Measurements from ENCODE around the gene ZNF511. TPM values are rescaled to one million over a fixed set of nuclear protein-coding genes. Genes with fewer than 3 reads are reported as not detected.

Gene ZNF511
- total RNA-seq, 1 experiment from 2014 or later, result 89.4 TPM

DNA sequence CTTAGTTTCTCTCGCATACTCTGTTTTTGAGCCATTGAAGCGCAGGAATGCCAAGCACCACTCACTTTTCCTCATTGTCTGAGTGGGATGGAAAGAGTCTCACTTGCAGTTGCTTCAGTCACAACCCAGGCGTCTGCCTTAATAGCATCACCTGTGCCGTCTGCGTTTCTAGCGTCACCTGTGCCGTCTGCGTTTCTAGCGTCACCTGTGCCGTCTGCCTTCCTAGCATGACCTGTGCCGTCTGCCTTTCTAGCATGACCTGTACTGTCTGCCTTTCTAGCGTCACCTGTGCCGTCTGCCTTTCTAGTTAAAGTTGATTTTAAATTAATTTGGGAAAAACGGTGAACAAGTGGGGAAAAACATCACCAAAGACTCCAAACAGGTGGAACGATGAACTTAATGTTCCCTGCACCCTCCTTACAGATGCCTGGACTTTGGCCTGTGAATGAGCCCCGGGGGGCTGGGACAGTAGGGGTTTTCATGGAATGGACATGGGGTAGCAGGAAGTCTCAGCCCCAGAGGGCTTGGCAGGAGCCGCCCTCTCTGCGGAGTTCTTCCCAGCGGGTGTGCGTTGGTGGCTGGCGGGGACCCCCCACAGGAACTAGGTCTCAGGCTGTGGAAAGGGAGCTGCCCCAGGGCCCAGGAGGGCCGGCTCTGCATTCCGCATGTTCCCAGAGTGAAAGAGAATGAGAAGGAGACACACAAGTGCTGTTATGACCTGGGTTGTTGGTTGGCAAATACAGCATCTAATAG, 3.5 kb downstream of the ZNF511 start:
- H2BK20ac ChIP-seq (ENCODE audit: low read depth, low read length, poor library complexity, severe bottlenecking), result no peak overlapping the region
- H4K5ac ChIP-seq (ENCODE audit: insufficient read length, low read depth, low read length), result no peak overlapping the region
- no peak overlapping the region for H3T11ph ChIP-seq (ENCODE audit: low read length)
- no peak overlapping the region for H3K4ac ChIP-seq (ENCODE audit: low read depth, low read length)
- H3K27me3 ChIP-seq (ENCODE audit: insufficient read depth, low read length), result no peaks in the 10 kb centered on the region
- no peak overlapping the region for H3K56ac ChIP-seq (ENCODE audit: insufficient read length, low read depth, low read length)
- no peaks in the 10 kb centered on the region for H4K20me1 ChIP-seq (ENCODE audit: control insufficient read depth, insufficient read depth, insufficient read length)
- no peak overlapping the region for H3K4me2 ChIP-seq (ENCODE audit: insufficient read depth, insufficient read length, low read length)
- peaks cover 4 to 34% (median 23%) of the 10 kb centered on the region in 3 experiments; a peak in 6 of 7 replicates for H3K36me3 Mint-ChIP-seq (ENCODE audit: insufficient read depth in 1 of 3, low read depth in 3 of 3)
- WGBS (ENCODE audit: extremely low coverage, insufficient read length, low lambda C conversion rate), result no CpG with 5 or more reads among the region's 23 CpGs
- peaks cover 9% of the 10 kb centered on the region for H3K23me2 ChIP-seq (ENCODE audit: insufficient read length, low read depth, low read length, poor library complexity, severe bottlenecking)
- H3K9ac ChIP-seq (ENCODE audit: extremely low read depth, insufficient read length, low read length), result no peak overlapping the region
- H3K14ac ChIP-seq (ENCODE audit: insufficient read depth, low read length), result no peak overlapping the region
- H2BK5ac ChIP-seq (ENCODE audit: insufficient read length, low read length), result no peak overlapping the region
- TF ChIP-seq, protein P1, sequence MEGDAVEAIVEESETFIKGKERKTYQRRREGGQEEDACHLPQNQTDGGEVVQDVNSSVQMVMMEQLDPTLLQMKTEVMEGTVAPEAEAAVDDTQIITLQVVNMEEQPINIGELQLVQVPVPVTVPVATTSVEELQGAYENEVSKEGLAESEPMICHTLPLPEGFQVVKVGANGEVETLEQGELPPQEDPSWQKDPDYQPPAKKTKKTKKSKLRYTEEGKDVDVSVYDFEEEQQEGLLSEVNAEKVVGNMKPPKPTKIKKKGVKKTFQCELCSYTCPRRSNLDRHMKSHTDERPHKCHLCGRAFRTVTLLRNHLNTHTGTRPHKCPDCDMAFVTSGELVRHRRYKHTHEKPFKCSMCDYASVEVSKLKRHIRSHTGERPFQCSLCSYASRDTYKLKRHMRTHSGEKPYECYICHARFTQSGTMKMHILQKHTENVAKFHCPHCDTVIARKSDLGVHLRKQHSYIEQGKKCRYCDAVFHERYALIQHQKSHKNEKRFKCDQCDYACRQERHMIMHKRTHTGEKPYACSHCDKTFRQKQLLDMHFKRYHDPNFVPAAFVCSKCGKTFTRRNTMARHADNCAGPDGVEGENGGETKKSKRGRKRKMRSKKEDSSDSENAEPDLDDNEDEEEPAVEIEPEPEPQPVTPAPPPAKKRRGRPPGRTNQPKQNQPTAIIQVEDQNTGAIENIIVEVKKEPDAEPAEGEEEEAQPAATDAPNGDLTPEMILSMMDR (conservative IDR thresholded peaks at IDR 0.05), result no peak
- H4K8ac ChIP-seq (replicated peaks; ENCODE audit: insufficient read length, low read depth, low read length), result no peak overlapping the region
- no peaks in the 10 kb centered on the region; a peak in 2 of 5 replicates for H3K9me3 Mint-ChIP-seq
- no peak overlapping the region for H4K91ac ChIP-seq (ENCODE audit: insufficient read length, low read depth, low read length)
- no peak overlapping the region for H2AFZ ChIP-seq (ENCODE audit: low read length)
- no peak overlapping the region for H2BK15ac ChIP-seq (ENCODE audit: low read depth, low read length)
- H3K4me1 ChIP-seq (ENCODE audit: insufficient read depth, low read length), result no peaks in the 10 kb centered on the region
- H2AK5ac ChIP-seq (ENCODE audit: insufficient read length, low read length), result no peak overlapping the region
- no peaks in the 10 kb centered on the region for H3K9me3 ChIP-seq (ENCODE audit: control insufficient read depth, low read depth, low read length)
- peaks cover 2% of the 10 kb centered on the region for H3K27me3 Mint-ChIP-seq (ENCODE audit: low read depth)
- peaks cover 9 to 18% of the 10 kb centered on the region in 2 experiments for H3K4me1 Mint-ChIP-seq
- no peak for DNase-seq
- peaks cover 3% of the 10 kb centered on the region for H3K79me1 ChIP-seq (ENCODE audit: insufficient read depth, low read depth, low read length, poor library complexity, severe bottlenecking)
- no peak overlapping the region for H2BK12ac ChIP-seq (ENCODE audit: insufficient read length, low read depth, low read length)
- H3K18ac ChIP-seq (ENCODE audit: insufficient read length, low read depth, low read length), result no peak overlapping the region
- no peak overlapping the region for H3K27ac Mint-ChIP-seq
- no peak overlapping the region for H3K4me3 Mint-ChIP-seq
- peaks cover 2% of the 10 kb centered on the region; the same call in 1 of the 2 replicates for H3K79me2 ChIP-seq (ENCODE audit: insufficient read depth, low read length)
- no peak overlapping the region for H3K27ac ChIP-seq (ENCODE audit: insufficient read length, low read depth, low read length)
- no peak overlapping the region for H2BK120ac ChIP-seq (ENCODE audit: low read depth, low read length, poor library complexity, severe bottlenecking)
- no peak overlapping the region for H3K23ac ChIP-seq (ENCODE audit: insufficient read length, low read depth, low read length)
